HL-60/S4 treated with phorbol 12-myristate 13-acetate at 8.2 ng/mL for 4 days and 3 days (cell line): Measurements from ENCODE around the gene OR8G1.
"Not testable (repeated sequence)": the region's sequence is repeated elsewhere in the genome, so short reads cannot be mapped to it uniquely, and the experiment has no call there.

Experiments
- in situ Hi-C: fragments of 300-500 bp; cut with MboI; formaldehyde crosslinking; loops from 2 replicates; pipeline ENCODE4 v1.15.0; 2022; ENCODE audit warnings: low sequenced_read_pairs

The OR8G1 gene, protein sequence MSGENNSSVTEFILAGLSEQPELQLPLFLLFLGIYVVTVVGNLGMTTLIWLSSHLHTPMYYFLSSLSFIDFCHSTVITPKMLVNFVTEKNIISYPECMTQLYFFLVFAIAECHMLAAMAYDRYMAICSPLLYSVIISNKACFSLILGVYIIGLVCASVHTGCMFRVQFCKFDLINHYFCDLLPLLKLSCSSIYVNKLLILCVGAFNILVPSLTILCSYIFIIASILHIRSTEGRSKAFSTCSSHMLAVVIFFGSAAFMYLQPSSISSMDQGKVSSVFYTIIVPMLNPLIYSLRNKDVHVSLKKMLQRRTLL

DNA sequence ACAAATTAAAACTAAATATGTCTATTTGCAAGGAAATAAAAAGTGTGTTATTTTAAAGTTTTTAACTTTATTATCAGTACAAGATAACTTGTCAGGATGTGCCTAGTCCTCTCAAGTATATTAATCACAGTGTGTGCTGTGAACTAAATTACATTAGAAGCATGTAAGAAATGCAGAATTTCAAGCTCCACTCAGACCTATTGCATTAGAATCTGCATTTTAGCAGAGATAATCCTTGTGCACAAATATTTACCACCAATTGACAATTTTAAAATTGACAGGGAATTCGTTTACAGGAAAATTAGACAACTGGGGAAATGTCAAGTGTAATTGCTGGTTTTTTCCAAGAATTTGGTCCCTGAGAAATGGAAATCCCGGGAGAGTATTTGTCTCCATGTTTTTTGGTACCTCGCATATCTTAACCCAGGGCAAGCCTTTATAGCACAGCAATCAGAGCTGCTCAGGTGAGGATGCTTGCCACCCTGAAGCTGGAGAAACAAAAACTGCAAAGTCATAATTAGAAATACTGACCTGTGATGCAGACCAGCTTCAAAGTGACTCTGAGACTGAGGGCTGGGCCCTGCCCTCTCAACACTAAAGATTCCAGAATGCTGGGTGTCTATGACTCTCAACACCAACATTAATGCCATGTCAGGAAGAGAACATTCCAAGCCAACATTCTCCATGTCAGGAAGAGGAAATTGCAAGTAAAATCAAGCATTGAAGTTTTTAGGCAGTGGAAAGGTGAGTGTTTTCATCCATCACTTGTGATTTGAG, at the start of gene OR8G1:
Gene OR8G1 (plus strand): TSS at position 475 of the 777 bp plus-strand sequence. CDS start 8,581 bp downstream, outside the sequence.
- in situ Hi-C loops: no loop called here

DNA sequence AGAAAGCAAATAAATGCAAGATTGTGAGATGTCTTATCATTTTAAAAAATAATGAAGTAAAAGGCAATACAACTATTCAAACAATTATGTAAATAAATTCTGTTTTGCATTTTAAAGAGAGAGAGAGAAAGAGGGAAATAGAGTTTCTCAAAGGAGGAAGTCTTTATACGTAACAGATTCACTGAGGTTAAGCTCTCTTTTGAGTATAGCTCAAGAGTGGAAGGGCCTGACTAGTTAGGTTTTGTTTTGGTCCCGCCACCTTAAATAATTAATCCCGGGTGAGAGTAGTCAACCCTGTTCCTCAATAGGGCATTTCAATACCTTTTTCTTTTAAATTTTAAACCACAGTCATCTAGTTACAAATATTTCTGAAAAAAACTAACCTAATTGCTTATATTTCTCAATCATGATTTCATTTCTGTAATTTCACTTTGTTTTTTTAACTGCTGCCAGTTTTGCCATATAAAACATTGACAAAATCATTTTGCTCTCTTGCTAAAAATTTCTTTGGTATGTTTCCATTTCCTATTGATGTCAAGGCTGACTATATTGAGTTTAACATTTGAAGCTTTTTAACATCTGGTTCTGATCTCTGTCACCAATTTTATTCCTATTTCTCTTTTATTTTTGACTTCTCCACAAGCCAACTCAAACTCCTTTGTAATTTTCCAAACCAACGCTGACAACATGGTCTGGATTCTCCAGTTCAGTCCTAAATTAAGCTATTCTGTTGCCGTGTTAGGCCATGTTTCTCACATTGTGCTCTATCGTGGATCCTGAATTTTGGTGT, 47.5 kb upstream of the OR8G1 start:
- in situ Hi-C loops: loop anchor here (10.0 kb wide), 1 partner anchor 119 kb away; no protein-coding TSS in a partner anchor

DNA sequence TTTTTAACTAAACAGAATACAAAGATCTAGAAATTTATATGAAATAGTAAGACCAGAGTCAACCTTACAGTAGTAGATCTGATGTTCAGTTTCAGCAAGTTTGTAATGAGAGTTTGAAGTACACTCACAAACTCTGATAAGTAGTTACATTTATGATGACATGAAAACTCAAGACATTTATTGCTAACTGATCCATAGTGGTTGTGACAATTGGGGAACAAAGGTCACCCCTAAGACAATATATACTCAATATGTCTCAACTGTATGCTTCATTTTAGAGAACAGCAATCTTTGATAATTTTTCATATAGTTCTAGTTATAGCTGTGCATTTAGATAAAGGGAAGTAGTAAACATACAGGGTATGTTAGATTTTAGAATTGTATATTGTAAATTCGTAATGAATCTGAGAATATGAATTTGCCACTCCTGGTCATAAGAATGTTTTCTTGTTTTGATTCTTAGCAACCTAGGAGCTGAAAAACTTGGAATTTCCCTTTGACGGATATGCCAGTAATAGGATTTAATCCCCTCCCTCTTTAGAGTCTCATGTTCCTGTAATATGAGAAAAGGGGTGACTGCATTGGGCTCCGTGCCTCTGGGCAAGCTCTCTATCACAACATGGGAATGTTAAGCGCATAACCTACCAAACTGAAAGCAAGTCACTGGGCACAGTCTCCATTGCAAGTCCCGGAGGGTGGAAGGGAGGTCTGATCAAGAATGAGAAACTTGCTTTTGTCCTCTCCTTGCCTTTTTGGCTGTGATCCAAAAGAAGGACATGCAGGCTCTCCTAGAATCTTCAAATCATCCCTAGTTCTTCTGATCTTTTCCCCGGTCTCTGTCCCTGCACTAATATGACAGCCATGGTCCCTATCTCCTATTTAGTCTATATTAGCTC, 46.4 kb upstream of the OR8G1 start:
- in situ Hi-C loops: loop anchor here (10.0 kb wide), 1 partner anchor 120 kb away; no protein-coding TSS in a partner anchor

DNA sequence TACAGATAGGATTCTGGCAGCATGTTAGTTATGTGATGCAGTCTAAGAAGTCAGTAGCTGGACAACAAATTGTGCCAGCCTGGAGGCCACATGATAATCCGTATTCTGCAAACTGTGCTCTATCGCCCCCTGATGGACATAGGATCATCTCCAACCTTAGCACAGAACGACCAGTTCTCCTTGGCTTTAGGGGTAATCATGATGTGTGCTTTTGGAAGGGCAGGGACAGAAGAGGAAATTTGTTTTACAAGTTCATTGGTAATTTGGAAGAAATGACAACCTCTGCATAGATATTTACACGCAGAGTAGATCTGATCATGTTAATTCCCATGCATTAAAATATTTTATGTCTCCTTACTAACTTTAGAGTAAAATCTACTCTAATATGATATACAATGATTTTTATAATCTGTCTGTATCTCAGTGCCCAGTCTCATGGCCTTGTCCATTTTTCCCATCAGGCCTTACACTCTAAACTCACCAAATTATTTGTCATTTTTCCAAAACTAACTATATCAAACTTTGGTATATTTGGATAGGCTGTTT, 45.6 kb upstream of the OR8G1 start:
- in situ Hi-C loops: loop anchor here (10.0 kb wide), 1 partner anchor 120 kb away; no protein-coding TSS in a partner anchor

DNA sequence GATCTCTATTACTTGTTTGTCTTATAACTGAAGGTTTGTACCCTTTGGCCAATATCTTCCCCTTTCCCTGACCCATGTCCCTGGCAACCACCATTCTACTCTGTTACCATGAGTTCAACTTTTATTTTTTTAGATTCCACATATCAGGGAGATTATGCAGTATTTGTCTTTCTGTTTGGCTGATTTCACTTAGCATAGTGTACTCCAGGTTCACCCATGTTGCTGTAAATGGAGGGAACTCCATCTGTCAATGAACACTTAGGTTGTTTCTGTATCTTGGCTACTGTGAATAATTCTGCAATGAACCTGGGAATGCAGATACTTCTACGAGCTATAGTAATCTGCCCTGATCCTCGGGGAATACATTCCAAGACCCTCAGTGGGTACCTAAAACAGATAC, 42.9 kb upstream of the OR8G1 start:
- in situ Hi-C loops: loop anchor here (10.0 kb wide), 1 partner anchor 123 kb away; no protein-coding TSS in a partner anchor

DNA sequence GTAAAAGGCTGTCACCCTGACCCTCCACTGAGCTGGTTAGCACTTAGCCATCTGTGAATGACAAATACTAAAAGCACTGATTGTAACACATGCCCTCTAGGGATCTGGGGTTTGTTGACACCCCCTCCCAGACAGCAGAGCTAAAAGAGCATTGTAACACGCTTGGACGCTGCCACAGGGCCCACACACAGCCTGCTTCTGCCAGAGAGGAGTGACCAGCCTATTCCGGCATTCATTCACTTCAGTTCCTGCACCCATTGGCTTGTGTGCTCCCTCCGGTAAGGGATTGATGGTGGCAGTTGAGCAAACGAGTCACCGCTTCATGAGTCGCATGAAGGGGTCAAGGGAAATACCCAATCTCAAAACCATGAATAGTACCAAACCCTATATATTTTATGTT, 42.0 kb upstream of the OR8G1 start:
- in situ Hi-C loops: loop anchor here (10.0 kb wide), 1 partner anchor 124 kb away; no protein-coding TSS in a partner anchor

DNA sequence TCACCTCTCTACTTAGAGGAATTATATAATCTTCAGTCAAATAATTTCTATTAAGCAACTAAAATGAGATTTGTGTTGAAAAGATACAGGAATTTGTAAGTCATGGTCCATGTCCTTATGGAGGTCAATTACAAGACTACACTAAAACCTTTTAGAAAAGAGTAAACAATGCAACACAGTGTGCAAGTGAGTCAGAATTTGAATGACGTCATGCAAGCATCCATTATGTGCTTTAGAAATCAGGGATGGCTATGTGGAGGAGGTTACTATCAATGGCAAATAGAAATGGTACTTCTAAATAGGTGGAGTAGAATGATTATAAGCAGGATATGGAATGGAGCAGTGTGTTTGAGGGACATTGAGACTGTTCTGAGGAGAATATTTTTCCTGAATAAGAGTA, 41.2 kb upstream of the OR8G1 start:
- in situ Hi-C loops: loop anchor here (10.0 kb wide), 1 partner anchor 125 kb away; no protein-coding TSS in a partner anchor

DNA sequence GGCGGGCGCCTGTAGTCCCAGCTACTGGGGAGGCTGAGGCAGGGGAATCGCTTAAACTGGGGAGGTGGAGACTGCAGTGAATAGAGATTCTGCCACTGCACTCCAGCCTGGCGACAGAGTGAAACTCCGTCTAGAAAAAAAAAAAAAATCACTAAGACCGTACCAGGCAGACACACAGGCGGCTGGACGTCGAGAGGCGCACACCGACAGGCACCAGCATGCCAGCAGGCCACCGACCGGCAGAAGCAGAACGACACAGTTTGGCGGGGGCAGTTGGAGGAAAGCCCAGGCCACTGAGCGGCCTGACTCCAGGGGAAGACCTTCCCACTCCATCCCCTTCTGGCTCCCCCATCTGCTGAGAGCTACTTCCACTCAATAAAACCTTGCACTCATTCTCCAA, 40.2 kb upstream of the OR8G1 start:
- in situ Hi-C loops: no loop called here

DNA sequence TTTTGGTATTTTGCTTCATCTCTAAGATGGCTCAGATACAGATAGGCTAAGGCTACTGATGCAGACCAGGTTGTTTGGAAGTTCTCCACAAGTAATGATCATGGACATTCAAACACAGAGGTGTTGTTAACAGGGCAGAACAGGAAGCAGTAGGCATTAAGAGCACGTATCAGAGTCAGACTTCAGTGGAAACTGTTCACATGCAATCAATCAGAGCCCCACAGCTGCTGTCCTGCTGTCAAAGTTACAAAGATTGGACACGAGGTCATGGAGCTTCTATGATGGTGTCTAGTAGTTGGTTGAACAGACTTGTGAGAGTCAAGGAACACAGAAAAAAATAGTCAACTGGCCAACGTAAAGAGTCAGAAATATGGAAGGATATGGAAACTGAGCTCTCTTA, 37.9 kb upstream of the OR8G1 start:
- in situ Hi-C loops: no loop called here

DNA sequence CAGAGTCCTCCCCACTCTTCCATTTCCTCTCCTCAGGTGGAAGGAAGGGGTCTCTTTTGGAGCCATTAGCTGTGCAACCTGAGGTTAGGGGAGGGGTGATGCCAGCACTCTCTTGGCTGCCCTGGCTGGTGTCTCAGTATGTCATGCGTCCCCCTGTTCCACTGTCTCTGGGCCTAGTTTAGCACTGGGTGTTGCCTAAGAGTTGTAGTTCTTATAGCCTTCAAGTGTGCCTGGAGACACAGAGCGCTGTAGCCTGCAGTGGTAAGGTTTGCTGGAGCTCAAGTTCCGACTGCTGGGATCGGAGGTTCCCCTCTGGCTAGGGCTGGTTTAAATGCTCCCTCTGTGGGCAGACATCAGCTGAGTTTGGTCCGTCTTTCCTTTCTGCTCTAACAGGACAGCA, 36.9 kb upstream of the OR8G1 start:
- in situ Hi-C loops: no loop called here

DNA sequence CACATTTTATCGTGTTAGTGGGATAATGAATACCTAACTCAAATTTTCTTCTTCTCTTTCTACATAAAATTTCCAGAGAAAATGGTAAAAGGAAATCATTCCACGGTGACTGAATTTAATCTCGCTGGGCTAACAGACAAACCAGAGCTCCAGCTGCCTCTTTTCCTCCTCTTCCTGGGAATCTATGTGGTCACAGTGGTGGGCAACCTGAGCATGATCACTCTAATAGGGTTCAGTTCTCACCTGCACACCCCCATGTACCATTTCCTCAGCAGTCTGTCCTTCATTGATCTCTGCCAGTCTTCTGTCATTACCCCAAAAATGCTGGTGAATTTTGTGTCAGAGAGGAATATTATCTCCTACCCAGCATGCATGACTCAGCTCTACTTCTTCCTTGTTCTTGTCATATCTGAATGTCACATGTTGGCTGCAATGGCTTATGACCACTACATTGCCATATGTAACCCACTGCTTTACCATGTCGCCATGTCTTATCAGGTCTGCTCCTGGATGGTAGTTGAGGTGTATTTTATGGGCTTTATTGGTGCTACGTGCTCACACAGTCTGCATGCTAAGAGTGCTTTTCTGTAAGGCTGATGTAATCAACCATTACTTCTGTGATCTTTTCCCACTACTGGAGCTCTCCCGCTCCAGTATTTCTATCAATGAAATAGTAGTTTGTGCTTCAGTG, 33.6 kb upstream of the OR8G1 start:
- in situ Hi-C loops: no loop called here

DNA sequence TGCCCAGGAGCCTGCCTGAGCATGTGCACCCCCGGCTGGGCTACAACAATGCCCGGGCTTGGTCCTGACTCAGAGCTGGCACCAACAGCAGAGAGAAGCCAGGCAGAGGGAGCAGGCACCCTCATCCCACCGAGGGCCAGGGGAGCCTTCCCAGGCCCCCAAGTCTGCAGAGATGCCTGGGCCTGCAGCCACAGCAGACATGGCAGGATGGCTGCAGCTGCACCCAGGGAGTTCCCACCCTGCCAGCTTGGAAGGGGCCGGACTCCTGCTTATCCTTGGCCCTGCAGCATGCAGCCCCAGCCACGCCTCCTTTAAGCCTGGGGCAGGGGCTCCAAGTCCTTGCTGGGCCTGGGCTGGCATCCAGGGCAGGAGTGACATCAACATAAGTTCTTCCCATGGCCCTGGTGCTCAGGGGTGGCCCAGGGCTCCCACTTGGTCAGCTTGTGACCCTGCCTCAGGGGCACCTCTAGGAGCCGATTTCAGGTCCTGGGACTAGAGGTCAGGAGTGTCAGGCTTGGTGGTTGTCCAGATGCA, 31.0 kb upstream of the OR8G1 start:
- in situ Hi-C loops: no loop called here

DNA sequence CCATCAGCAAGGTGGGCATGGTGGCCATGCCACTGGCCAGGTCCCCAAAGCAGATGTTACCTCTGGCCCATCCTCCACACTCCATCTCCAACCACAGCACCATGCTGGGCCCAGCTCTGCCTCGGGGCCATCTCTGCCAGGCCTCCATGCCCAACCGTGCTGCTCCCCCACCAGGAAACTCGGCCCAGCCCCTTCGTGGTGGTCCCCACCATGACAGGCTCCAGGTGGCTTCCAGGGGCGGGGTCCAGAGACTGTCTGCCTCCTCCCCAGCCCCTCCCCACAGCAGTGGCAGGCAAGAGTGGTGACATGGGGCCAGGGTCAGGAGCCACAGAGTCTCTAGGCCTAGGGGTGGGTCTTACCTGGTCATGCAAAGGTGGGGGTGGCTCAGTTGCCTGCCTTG, 30.5 kb upstream of the OR8G1 start:
- in situ Hi-C loops: no loop called here

DNA sequence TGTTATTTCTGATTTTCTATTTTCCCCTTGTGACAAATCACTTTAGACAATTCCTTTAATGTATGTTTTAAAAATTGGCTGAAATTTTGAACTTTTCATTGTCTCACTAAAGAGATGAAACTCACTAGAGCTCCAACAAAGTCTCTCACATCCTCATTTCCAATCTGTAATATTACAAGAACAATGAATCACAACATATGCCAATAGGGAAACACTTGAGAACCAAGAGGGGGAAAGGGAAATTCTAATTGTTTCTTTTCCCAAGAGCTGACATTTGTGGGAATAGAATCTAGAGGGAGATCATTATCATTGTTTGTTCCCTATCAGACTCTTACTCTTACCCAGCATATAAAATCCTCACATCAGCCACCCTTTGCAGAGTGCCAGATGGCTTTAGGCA, 29.6 kb upstream of the OR8G1 start:
- in situ Hi-C loops: no loop called here

DNA sequence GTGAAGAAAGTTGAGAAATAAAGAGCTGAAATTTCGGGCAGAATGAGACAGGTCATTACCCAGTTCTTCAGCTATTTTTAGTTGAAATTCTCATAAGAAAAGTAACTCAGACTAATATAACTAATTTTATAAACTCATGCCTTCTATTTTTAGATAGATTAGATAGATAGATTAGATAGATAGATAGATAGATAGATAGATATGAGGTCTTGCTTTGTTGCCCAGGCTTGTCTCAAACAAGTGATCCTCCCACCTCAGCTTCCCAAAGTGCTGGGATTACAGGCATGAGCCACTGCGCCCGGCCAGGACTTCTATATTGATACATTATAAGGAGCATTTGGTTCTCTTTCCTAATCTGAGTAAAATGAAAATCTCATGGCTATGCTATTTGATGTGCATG, 26.9 kb upstream of the OR8G1 start:
- in situ Hi-C loops: no loop called here

DNA sequence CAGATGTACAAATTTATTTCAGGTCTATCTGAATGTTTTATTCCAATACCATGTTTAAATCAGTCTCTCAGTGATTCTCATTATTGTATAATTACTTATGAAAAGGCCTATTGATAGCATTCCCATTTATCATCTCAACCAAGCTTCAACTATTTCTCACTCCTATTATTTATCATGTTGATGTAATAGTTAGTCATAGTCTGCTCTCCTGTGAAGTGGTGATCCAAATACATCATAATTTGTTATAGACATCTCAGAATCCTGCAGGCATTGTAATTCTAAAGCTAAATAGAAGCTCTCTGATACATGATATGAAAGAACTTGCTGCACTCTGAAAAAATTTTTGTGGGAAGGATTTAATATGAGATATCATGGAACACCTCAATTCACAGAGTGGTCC, 21.8 kb upstream of the OR8G1 start:
- in situ Hi-C loops: no loop called here

DNA sequence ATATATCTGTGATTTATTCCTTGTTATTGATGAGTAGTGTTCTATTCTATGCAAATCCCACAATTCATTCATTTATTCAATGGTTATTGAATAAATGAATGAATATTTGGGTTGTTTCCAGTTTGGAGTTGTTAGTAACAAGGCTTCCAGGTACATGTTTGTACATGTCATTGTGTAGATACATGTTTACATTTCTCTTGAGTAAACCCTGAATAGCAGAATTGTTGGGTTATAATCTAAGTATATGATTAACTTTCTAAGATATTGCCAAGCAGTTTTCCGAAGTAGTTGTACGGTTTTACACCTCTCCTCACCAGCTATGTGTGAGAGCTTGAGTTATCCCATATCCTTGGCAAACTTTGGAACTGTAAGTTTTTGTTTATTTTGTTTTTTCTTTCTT, 18.5 kb upstream of the OR8G1 start:
- in situ Hi-C loops: no loop called here

DNA sequence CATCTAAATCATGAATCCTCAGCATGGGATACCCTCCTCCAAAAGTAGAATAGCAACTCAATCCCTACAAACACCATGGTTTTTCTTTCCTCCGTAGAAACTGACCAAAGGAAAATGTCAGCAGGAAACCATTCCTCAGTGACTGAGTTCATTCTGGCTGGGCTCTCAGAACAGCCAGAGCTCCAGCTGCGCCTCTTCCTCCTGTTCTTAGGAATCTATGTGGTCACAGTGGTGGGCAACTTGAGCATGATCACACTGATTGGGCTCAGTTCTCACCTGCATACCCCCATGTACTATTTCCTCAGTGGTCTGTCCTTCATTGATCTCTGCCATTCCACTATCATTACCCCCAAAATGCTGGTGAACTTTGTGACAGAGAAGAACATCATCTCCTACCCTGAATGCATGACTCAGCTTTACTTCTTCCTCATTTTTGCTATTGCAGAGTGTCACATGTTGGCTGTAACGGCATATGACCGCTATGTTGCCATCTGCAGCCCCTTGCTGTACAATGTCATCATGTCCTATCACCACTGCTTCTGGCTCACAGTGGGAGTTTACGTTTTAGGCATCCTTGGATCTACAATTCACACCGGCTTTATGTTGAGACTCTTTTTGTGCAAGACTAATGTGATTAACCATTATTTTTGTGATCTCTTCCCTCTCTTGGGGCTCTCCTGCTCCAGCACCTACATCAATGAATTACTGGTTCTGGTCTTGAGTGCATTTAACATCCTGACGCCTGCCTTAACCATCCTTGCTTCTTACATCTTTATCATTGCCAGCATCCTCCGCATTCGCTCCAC, 16.1 kb upstream of the OR8G1 start:
- in situ Hi-C loops: not testable (repeated sequence)
